ENCODE measurements around the gene MYDGF. TPM values are rescaled to one million over a fixed set of nuclear protein-coding genes. Genes with fewer than 3 reads are reported as not detected.

The MYDGF gene
- total and polyA plus RNA-seq, 4 donors = 85.1 to 222 (median 144) TPM

DNA sequence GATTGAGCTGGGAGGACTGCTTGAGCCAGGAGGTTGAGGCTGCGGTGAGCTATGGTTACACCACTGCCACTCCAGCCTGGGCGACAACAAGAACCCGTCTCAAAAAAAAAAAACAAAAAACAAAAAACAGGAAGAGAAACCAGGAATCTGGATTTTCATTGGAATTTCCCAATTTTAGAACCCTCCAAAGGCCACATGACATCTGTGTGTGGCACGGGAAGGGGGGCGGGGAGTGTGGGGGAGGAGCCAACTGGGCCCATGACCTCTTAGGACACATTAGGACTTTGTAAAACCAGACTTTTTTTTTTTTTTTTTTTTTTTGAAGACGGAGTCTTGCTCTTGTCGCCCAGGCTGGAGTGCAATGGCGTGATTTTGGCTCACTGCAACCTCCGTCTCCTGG lies 21.2 kb upstream of the MYDGF start:
- 53% methylated on average over 9 of the region's 9 CpGs for WGBS
- peaks cover 29 to 53% (median 37%) of the 10 kb centered on the region in 4 donors for H3K36me3 ChIP-seq (ENCODE audit: control insufficient read depth in 4 of 4, insufficient read depth in 3 of 4, low read depth in 1 of 4, low read length in 3 of 4)
- TF ChIP-seq HNF4A (conservative IDR thresholded peaks at IDR 0.05) = peak in 1 of 2 donors; percentile 13
- peak; percentile 31 to 34 for TF ChIP-seq RXRA (IDR thresholded peaks at IDR 0.05)
- no peak for TF ChIP-seq GABPA (IDR thresholded peaks at IDR 0.05 in 1 of 2, conservative IDR thresholded peaks at IDR 0.05 in 1 of 2)
- peak overlapping the region; percentile 52 to 71 for H3K27ac ChIP-seq (ENCODE audit: low read depth in 1 of 2, low read length in 2 of 2)
- H3K9me3 ChIP-seq (ENCODE audit: control insufficient read depth in 4 of 4, low read length in 3 of 4) = no peaks in the 10 kb centered on the region
- peaks cover 13 to 43% (median 30%) of the 10 kb centered on the region in 4 donors for H3K4me1 ChIP-seq (ENCODE audit: control insufficient read depth in 4 of 4, insufficient read depth in 4 of 4, low read length in 3 of 4)
- no peak for DNase-seq (ENCODE audit: low spot score)
- H3K9ac ChIP-seq (ENCODE audit: low read depth in 1 of 2, low read length in 2 of 2) = no peak overlapping the region
- H3K4me3 ChIP-seq (ENCODE audit: low read depth in 1 of 3, low read length in 3 of 3) = no peak overlapping the region
- H3K27me3 ChIP-seq (ENCODE audit: control insufficient read depth in 4 of 4, insufficient read depth in 4 of 4, low read length in 3 of 4) = no peaks in the 10 kb centered on the region

DNA sequence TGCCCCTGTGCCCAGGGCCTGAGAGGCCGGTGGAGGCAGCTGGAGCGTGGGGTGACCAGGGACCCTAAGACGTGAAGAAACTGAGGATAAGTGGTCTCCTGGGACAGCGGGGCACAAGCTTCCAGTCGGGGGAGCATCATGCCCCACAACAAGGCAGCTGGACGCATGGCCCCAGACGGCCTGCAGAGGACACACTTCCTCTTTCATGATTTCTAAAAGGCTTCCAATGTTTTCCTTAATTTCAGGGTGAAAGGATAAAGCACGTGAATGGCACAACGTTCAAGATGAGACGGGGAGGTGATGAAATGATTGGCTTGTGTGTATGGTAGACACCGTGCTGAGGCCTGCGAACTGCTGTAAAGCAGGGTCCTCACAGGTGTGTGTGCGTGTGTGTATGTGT lies 20.2 kb upstream of the MYDGF start:
- TF ChIP-seq GABPA (IDR thresholded peaks at IDR 0.05 in 1 of 2, conservative IDR thresholded peaks at IDR 0.05 in 1 of 2) = no peak
- no peak for TF ChIP-seq NR2F2 (IDR thresholded peaks at IDR 0.05)
- TF ChIP-seq RXRA (IDR thresholded peaks at IDR 0.05) = no peak
- TF ChIP-seq RAD21 (IDR thresholded peaks at IDR 0.05) = peak in 1 of 2 donors; percentile 34
- TF ChIP-seq, protein P1, sequence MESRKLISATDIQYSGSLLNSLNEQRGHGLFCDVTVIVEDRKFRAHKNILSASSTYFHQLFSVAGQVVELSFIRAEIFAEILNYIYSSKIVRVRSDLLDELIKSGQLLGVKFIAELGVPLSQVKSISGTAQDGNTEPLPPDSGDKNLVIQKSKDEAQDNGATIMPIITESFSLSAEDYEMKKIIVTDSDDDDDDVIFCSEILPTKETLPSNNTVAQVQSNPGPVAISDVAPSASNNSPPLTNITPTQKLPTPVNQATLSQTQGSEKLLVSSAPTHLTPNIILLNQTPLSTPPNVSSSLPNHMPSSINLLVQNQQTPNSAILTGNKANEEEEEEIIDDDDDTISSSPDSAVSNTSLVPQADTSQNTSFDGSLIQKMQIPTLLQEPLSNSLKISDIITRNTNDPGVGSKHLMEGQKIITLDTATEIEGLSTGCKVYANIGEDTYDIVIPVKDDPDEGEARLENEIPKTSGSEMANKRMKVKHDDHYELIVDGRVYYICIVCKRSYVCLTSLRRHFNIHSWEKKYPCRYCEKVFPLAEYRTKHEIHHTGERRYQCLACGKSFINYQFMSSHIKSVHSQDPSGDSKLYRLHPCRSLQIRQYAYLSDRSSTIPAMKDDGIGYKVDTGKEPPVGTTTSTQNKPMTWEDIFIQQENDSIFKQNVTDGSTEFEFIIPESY (IDR thresholded peaks at IDR 0.05) = no peak
- TF ChIP-seq, protein P2, sequence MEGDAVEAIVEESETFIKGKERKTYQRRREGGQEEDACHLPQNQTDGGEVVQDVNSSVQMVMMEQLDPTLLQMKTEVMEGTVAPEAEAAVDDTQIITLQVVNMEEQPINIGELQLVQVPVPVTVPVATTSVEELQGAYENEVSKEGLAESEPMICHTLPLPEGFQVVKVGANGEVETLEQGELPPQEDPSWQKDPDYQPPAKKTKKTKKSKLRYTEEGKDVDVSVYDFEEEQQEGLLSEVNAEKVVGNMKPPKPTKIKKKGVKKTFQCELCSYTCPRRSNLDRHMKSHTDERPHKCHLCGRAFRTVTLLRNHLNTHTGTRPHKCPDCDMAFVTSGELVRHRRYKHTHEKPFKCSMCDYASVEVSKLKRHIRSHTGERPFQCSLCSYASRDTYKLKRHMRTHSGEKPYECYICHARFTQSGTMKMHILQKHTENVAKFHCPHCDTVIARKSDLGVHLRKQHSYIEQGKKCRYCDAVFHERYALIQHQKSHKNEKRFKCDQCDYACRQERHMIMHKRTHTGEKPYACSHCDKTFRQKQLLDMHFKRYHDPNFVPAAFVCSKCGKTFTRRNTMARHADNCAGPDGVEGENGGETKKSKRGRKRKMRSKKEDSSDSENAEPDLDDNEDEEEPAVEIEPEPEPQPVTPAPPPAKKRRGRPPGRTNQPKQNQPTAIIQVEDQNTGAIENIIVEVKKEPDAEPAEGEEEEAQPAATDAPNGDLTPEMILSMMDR (IDR thresholded peaks at IDR 0.05; ENCODE audit: low read depth, low read length, missing input control) = peak; percentile 3
- no peak for TF ChIP-seq HNF4G (IDR thresholded peaks at IDR 0.05)
- TF ChIP-seq, protein P3, sequence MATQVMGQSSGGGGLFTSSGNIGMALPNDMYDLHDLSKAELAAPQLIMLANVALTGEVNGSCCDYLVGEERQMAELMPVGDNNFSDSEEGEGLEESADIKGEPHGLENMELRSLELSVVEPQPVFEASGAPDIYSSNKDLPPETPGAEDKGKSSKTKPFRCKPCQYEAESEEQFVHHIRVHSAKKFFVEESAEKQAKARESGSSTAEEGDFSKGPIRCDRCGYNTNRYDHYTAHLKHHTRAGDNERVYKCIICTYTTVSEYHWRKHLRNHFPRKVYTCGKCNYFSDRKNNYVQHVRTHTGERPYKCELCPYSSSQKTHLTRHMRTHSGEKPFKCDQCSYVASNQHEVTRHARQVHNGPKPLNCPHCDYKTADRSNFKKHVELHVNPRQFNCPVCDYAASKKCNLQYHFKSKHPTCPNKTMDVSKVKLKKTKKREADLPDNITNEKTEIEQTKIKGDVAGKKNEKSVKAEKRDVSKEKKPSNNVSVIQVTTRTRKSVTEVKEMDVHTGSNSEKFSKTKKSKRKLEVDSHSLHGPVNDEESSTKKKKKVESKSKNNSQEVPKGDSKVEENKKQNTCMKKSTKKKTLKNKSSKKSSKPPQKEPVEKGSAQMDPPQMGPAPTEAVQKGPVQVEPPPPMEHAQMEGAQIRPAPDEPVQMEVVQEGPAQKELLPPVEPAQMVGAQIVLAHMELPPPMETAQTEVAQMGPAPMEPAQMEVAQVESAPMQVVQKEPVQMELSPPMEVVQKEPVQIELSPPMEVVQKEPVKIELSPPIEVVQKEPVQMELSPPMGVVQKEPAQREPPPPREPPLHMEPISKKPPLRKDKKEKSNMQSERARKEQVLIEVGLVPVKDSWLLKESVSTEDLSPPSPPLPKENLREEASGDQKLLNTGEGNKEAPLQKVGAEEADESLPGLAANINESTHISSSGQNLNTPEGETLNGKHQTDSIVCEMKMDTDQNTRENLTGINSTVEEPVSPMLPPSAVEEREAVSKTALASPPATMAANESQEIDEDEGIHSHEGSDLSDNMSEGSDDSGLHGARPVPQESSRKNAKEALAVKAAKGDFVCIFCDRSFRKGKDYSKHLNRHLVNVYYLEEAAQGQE (IDR thresholded peaks at IDR 0.05) = no peak
- no peak for TF ChIP-seq YY1 (IDR thresholded peaks at IDR 0.05)
- TF ChIP-seq FOXA1 (IDR thresholded peaks at IDR 0.05) = no peak
- TF ChIP-seq, protein P4, sequence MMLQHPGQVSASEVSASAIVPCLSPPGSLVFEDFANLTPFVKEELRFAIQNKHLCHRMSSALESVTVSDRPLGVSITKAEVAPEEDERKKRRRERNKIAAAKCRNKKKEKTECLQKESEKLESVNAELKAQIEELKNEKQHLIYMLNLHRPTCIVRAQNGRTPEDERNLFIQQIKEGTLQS (IDR thresholded peaks at IDR 0.05) = no peak
- TF ChIP-seq TAF1 (conservative IDR thresholded peaks at IDR 0.05) = no peak
- TF ChIP-seq, protein P5, sequence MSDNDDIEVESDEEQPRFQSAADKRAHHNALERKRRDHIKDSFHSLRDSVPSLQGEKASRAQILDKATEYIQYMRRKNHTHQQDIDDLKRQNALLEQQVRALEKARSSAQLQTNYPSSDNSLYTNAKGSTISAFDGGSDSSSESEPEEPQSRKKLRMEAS (IDR thresholded peaks at IDR 0.05) = no peak
- no peak for TF ChIP-seq JUND (IDR thresholded peaks at IDR 0.05)
- no peak for TF ChIP-seq HNF4A (conservative IDR thresholded peaks at IDR 0.05)
- TF ChIP-seq EGR1 (IDR thresholded peaks at IDR 0.05; ENCODE audit: low read depth in 2 of 2) = no peak
- no peak for DNase-seq (ENCODE audit: low spot score)
- Histone ChIP-seq H3K36me3 (ENCODE audit: control insufficient read depth in 4 of 4, insufficient read depth in 3 of 4, low read depth in 1 of 4, low read length in 3 of 4) (peaks cover 29 to 59% (median 40%) of the 10 kb centered on the region in 4 donors), H3K9me3 (ENCODE audit: control insufficient read depth in 4 of 4, low read length in 3 of 4) (no peaks in the 10 kb centered on the region), H3K4me1 (ENCODE audit: control insufficient read depth in 4 of 4, insufficient read depth in 4 of 4, low read length in 3 of 4) (peaks cover 12 to 36% (median 27%) of the 10 kb centered on the region in 4 donors), H3K27me3 (ENCODE audit: control insufficient read depth in 4 of 4, insufficient read depth in 4 of 4, low read length in 3 of 4) (no peaks in the 10 kb centered on the region), H3K27ac (ENCODE audit: low read depth in 1 of 2, low read length in 2 of 2) (peak overlapping the region in 1 of 2 donors; percentile 71), H3K9ac (ENCODE audit: low read depth in 1 of 2, low read length in 2 of 2) (no peak overlapping the region), H3K4me3 (ENCODE audit: low read depth in 1 of 3, low read length in 3 of 3) (no peak overlapping the region)
- WGBS = 80% methylated on average over 13 of the region's 13 CpGs

All from liver (tissue), 9 donors.